ENCODE measurements around the gene PRKG1.
"Not testable (repeated sequence)": the region's sequence is repeated elsewhere in the genome, so short reads cannot be mapped to it uniquely, and the experiment has no call there.

PRKG1 gene

DNA sequence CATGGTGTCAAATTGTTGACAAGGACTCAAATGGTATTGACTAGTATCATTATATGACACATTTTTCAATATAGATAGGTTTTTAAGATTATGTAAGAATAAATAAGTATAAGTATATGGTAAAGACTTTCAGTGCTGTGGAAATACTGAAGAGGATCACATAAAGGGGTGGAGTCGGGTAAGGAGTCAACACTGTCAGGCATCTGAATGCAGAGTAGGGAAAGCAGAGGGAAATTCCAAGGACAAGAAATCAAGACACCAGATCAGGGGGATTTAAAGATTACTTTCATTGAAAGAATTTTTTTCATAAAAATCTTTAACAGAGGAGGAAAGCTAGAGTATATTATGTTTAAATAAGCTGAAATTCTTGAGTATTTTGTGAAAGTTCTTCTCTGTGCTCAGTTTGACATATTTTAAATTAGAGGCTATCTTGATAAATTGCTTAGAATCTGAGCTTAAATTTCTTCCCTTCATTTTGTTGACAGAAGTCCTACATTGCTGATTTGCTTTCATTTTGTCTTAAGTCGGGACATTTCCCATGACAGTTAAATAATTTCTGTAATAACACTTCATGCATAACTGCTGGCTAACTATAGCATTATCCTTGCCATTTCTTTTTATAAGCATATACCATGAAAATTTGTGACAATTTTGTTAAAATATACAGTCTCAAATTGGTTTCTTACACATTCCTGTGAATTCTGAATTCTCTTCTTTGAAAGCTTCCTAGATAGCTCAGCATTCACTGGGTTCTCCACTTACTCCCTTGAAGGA, 244.3 kb downstream of the PRKG1 start:
- no peak for DNase-seq (ENCODE audit: low read depth in 2 of 3, low spot score in 2 of 3)

DNA sequence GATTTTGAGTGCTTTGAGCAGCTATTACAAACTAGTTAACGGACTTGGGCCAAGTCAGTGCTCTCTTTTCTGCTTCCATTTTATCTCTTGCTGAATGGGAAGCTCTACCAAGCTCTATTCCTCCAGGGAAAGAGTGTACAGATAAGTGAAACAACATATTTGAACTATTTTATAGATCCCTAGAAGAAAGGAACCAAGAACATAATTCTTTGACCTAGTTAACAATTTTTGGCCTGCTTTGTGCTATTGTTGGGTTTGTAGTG, 244.8 kb downstream of the PRKG1 start:
- no peak for DNase-seq (ENCODE audit: low read depth in 2 of 3, low spot score in 2 of 3)

DNA sequence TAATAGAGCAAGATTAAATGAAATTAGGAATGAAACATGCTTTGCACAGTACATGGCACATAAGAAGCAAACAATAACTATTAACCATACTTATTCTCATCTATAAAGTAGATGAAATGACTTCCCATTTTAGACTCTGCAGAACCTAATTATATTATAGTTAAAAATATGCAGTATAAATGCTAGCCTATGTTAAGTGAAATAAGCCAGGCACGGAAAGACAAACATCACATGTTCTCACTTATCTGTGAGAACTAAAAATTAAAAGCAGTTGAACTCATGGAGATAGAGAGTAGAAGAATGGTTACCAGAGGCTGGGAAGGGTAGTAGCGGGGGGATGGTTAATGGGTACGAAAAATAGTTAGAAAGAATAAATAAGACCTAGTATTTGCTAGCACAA, 247.0 kb downstream of the PRKG1 start:
- DNase-seq (ENCODE audit: low read depth in 2 of 3, low spot score in 2 of 3): no peak

DNA sequence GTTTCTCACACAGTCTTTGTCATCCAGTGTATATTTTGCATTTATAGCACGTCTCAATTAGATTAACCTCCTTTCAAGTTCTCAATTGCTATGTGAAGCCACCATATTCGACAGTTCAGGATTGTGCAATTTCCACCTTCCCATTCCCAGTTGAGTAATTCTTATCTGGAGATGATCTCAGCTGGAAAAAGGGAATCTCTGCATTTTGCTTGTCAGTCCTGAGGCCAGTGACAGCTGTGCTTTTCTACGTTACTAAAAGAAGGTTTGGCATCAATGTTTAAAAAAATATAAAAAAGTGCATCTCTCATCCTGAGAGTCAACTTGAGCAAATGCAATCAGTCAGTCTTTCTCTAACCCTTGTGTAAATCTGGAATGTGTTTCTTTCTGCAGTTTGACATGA, 247.7 kb downstream of the PRKG1 start:
- DNase-seq (ENCODE audit: low read depth in 2 of 3, low spot score in 2 of 3): no peak

DNA sequence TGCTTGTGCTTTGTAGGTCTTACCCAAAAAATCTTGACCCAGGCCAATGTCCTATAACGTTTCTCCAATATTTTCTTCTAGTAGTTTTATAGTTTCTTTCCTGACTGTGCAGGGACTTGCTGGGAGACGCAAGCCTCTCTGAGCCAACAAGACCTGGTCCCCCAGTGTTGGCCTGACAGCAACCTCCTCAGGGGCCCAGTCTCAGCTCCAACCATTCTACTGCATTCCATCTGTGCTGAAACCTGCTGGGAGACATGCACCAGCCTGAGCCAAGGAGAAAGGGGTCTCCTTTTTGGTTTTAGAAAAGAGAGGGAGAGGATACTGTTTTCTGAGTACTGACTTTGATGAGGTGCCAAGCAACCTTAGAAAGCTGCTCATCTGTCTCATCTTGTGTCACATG, 251.4 kb downstream of the PRKG1 start:
- DNase-seq (ENCODE audit: low read depth in 2 of 3, low spot score in 2 of 3): no peak

DNA sequence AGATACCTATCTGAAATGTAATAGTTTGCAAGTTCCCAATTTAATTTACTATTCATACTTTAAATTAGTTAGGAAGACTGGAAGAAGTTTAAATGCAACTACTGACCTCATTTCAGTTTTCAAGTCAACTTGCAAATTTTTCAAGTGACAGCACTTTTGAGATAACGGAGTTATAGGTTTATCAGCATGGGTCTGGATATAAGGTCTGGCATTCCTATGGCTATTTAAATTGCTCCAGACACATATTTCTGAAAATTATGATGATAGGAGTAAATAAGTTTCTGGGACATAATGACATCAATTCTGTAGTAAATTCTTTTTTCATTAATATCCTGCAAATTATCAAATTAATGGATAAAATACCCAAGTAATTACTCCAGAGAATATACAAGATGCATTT, 251.9 kb downstream of the PRKG1 start:
- no peak for DNase-seq (ENCODE audit: low read depth in 2 of 3, low spot score in 2 of 3)

DNA sequence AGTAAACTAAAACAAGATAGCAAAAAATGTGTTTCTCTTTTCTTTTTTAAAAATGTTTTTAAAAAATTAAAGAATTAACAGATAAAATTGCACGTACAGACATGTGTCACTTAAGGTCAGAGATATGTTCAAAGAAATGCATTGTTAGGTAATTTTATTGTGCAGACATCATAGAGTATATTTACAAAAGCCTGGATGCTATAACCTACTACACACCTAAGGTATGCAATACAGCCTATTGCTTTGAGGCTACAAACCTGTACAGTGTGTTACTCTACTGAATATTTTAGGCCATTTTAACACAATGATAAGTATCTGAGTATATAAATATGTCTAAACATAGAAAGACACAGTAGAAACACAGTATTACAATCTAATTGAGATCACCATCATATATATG, 253.1 kb downstream of the PRKG1 start:
- no peak for DNase-seq (ENCODE audit: low read depth in 2 of 3, low spot score in 2 of 3)

DNA sequence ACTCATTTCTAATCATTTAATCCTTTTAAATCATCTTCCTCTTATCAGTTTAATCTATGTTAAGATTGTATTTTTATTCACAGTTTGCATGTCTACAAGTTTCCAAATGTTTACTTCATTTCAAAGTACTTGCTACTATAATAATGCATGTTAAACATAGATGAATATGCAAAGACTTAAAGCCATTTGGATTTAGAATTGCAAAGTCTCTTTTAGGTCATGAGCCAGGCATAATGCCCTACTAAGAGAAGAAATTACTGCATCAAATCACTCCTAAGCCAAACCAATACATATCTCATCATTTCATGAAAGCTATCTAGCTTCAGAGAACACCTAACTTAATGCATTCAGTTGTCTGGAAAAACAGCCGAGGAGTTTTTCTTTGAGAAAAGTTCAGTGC, 266.1 kb downstream of the PRKG1 start:
- DNase-seq (ENCODE audit: low read depth in 2 of 3, low spot score in 2 of 3): no peak

DNA sequence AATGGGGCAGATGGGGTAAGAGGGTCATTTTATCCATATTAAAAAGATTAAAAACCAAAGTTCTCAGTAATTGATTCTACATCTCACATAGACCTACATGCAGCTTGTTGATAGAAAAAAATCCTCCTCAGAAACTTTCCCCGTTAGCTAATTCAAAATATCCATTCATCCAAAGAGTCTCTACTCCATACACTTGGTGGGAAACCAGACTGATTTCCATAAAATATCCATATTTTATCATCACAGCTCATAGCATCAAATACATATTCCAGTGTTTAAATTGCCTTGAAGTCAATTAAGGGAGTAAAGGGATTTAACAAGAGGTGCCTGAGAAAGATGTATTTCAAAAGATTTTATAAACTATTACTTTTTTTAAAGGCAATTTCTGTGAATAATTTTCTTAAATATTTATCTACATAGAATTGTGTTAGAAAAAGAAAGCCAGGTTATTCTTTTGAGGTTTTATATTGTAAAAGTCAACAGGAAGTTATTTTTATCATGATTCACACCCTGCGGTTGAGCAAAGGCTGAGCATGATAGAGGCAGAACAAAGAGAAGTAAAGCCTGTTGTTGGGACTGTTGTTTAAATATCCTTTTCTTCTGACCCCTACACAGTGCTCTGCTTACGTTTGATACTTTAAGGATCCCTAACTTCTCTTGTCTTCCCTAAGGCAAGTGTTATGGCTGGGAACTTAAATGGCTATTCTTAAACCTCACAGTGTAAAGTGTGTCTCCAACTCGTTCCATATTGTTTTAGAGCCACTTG, 266.7 kb downstream of the PRKG1 start:
- no peak for DNase-seq (ENCODE audit: low read depth in 2 of 3, low spot score in 2 of 3)

DNA sequence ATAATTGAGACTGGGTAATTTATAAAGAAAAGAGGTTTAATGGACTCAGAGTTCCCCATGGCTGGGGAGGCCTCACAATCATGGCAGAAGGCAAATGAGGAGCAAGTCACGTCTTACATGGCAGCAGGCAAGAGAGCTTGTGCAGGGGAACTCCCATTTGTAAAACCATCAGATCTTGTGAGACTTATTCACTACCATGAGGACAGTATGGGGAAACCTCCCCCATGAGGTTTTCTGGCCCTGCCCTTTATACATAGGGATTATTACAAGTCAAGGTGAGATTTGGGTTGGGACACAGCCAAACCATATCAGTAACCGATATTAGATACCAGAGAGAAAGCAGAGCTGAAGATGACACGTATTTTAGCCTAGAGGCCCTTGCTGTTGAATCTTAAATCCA, 267.5 kb downstream of the PRKG1 start:
- not testable (repeated sequence) for DNase-seq (ENCODE audit: low read depth in 2 of 3, low spot score in 2 of 3)

DNA sequence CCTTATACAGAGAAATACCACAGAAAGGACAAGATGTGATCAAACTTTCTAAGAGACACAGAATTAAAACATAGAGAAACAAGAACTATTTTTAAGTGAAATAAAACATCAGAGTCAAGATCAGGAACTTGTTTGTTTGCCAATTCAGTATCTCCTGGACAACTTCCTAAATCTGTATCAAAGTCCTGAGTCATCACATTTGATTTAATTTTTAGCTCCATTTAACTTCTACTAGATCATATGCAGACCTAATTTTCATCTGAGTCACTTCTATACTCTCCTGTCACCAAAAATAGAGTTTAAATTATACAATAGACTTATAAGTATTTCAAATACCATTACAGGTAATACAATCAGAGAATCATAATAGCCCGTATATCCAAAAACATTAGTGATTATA, 268.1 kb downstream of the PRKG1 start:
- DNase-seq (ENCODE audit: low read depth in 2 of 3, low spot score in 2 of 3): no peak

DNA sequence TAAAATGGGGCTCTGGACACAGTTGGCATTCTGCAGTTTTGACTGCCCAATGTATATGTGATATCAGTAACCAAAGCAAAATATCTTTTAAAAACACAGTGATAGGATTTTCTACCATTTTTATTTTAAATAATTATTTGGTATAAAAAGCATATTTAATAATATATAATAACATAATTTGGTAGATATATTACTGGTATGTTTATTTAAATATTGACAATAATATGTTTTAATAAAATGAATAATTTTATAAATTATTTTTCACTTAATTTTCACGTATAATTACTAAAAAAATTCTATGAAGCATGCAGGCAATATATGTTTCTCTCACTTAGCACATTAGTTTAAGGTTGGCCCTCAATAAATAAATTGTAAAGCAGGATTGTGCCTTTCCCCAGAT, 269.1 kb downstream of the PRKG1 start:
- no peak for DNase-seq (ENCODE audit: low read depth in 2 of 3, low spot score in 2 of 3)

DNA sequence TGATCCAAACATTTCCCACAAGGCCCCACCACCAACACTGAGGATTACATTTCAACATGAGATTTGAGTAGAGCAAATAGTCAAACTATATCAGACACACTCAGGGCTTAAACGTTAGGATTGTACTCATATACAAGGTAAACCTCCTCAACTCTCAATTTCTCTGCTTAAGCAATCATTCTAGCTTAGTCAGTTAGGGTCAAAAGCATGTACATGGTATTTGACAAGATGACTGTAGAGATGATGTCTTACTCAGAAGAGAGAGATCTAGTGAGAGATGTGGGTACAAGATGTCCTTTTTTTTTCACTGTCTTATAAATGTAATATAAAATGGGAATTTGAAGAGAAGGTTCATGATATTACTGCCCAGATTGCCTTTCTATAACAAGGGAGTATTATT, 270.1 kb downstream of the PRKG1 start:
- no peak for DNase-seq (ENCODE audit: low read depth in 2 of 3, low spot score in 2 of 3)

DNA sequence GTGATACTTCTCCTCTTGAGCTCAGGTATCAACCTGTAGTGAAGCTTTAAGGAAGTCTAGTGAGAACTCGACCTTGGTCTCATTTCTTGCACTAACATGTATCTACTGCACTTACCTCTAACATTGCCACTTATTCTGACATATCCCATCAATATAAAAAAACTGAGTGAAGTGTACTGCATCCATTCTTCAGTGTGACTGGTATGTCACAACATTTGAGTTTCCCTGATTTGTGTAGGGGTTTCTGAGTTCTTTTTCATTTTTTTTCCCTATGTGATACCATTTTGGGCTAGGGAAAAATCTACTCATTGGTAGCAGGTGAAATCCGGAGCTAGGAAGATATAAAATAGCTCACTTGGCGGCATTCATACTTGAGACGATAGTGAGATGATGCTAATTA, 274.3 kb downstream of the PRKG1 start:
- no peak for DNase-seq (ENCODE audit: low read depth in 2 of 3, low spot score in 2 of 3)

DNA sequence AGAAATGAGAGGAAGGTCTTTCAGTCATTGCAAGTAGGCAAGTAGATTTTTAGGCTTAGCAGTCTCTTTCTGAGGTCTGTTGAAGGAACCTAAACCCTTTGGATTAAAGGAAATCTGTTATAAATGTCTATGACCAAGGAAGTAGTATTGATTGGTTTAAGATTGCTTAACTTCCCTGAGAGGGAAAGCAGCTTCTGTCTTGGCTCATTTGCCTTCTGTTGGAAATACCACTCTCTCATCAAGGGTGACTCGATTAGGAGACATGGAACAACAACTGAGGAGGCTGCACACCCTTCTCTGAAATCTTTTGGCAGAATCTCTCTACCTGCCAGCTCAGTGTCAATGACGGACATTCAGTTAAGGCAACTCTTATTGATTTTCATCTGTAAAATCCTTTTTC, 282.9 kb downstream of the PRKG1 start:
- DNase-seq (ENCODE audit: low read depth in 2 of 3, low spot score in 2 of 3): no peak

DNA sequence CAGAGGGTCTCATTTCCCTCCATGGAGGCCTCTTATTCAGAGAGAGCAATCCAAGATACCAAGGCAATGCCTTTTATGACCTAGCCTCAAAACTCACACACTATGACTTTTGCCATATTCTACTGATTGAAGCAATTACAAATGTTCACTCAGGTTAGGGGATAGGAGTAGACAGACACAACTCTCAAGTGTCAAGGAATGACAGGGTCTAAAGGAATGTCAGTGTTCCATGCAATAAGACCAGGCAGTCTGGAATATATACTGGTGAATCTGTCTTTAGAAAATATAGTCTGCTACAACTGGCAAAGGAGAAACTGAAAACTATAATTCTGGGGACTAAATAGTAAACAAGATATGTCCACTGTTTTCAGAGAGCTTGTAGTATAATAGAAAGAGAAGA, 283.9 kb downstream of the PRKG1 start:
- no peak for DNase-seq (ENCODE audit: low read depth in 2 of 3, low spot score in 2 of 3)

DNA sequence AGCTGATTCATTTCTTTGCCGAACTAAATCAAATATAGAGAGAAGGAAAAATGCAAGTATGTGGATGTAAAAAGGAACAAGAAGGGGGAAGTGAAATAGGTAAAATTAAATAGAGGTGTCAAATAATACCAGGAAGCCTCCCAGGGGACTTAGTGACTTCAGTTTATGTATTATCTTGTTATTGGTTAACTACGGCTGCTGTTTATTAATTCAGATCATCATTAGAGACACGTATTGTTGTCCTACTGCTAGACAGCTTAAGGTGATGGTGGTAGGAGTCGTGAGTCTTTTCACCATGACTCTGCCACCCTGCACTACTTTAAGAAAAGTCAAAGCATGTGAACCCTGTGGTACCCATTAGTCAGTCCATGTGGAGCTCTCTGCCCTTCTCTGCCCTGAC, 289.1 kb downstream of the PRKG1 start:
- DNase-seq (ENCODE audit: low read depth in 2 of 3, low spot score in 2 of 3): no peak

DNA sequence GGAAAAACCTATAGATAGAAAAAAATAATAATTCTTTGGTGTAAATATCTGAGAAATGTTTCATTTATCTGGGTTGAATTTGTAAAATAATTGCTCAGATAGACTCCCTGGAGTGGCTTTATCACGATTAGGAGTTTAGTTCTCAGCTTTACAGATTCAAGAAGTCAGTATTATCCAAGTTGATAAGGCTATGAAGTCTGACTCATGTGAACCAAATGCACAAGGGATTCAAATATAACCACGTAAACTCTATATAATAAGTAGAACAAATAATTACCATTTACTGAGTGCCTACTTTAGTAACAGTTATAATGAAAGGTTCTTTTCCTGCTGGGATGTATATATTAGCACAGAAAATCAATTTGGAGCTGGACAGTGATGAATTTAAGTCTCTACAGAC, 290.4 kb downstream of the PRKG1 start:
- DNase-seq (ENCODE audit: low read depth in 2 of 3, low spot score in 2 of 3): no peak

DNA sequence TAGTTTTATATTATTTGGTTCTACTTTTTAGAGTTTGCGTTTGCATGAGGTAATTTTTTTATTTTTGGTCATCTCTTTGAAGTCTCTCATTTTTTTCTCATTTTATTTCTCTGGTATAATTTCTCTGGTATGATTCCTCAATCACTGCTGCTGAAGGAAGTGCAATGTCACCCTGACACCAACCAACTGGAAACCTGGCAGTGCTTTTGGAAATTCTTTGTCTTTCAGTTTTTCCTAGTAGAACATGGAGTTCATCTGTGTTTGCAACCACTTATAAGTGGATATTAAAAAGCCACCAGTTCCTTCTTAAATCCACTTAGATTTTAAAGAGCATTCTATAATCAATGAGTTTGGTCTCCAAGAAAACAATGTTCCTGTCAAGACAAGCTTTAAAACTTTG, 291.8 kb downstream of the PRKG1 start:
- DNase-seq (ENCODE audit: low read depth in 2 of 3, low spot score in 2 of 3): no peak

DNA sequence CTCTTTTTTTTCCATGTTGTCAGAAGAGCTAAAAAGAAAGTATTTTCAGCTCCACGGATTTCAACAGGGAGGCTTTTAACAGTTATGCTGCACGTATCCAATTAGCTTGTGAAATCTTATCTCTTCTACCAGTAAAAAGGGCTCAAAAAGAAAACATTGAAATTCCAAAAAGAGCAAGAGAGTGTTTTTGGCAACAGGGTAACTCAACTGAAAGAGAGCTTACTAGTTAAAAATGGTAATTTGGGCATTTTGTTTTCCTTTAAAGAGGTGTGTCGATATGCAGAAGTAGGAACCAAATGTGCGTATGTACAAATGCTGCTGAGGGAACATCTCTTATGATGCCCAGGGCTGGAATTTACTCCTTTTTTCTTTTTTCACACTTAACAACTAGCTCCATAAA, 292.8 kb downstream of the PRKG1 start:
- no peak for DNase-seq (ENCODE audit: low read depth in 2 of 3, low spot score in 2 of 3)

DNA sequence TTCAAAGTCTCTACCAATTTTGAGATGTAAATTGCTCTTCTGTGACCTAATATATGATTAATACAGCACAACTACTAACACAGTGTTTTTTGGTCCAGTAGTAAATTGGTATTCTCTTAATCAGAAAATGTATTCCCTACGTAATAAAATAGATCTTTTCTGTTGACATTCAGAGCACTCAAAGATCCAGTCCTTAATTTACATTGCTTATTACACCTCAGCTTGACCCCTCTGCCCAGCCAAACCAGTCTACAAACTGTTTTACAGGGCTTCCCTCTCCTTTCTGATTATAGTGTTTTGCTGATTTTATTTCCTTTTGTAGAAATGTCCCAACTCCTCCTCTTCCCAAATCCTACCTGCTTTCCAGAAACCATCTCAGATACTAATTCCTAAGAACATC, 293.4 kb downstream of the PRKG1 start:
- DNase-seq (ENCODE audit: low read depth in 2 of 3, low spot score in 2 of 3): no peak

DNA sequence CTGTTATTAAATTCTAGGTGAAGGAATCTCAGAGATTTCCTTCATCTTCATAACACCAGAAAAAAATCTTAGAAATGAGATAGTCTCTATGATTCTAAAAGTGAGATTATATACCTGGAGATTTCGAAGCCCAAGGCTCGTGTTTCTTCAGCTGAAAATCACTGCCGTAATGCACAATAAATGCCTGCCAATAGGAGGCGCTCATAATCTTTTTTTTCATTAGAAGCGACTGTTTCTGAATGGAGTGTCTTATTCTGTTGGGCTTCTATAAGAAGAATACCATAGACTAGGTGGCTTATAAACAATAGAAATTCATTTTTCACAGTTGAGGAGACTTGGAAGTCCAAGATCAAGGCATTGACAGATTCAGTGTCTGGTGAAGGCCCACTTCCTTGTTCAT, 294.7 kb downstream of the PRKG1 start:
- no peak for DNase-seq (ENCODE audit: low read depth in 2 of 3, low spot score in 2 of 3)

DNA sequence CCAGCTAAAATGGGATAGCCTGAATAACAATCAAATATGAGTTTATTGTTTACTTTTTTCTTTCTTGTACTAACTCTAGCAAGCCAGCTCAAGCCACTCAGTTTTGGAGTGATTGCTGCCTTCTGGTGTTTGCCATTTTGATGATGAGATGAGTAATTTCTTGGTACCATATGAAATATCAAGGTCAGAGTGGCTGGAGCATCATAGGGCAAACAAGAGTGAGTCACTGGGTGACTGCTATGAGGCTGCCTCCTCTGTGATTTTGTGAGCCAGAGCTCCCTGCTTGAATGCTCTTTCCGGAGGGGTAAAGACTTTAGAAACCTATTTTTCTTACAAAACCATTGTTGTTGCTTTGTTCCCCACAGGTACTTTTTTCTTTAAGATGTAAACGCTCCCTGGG, 295.6 kb downstream of the PRKG1 start:
- DNase-seq (ENCODE audit: low read depth in 2 of 3, low spot score in 2 of 3): no peak
